Heart left ventricle (tissue), 16 donors: ENCODE measurements around the gene SAMM50. TPM values are rescaled to one million over a fixed set of nuclear protein-coding genes. Genes with fewer than 3 reads are reported as not detected.

Source experiments
- ATAC-seq, 4 donors: fragments of 200-7000 bp; cut with Tn5 transposase; one replicate each; pipeline ENCODE4 v1.9.1; 2020 to 2022; ENCODE audit warnings: moderate library complexity in 4 of 4, mild to moderate bottlenecking in 3 of 4, moderate number of reproducible peaks in 1 of 4
- DNase-seq, 5 donors: peaks; one replicate each; pipeline ENCODE4 v3.0.0-alpha.2; 2020
- H3K27ac ChIP-seq, 12 donors: fragments of 200-600 bp; sonication (generic) in 4 of 12; one replicate each; pipeline versions ENCODE4 v1.5.0 to v1.8.0; 2016 to 2022; ENCODE audit warnings: mild to moderate bottlenecking in 2 of 12
- H3K27me3 ChIP-seq, 9 donors: fragments of 200-600 bp; sonication (generic) in 2 of 9; one replicate each; pipeline versions ENCODE4 v1.5.1 to v1.8.0; 2016 to 2022; ENCODE audit warnings: mild to moderate bottlenecking in 3 of 9
- H3K36me3 ChIP-seq, 9 donors: fragments of 200-600 bp; sonication (generic) in 2 of 9; one replicate each; pipeline versions ENCODE4 v1.5.0 to v1.8.0; 2018 to 2022; ENCODE audit warnings: mild to moderate bottlenecking in 2 of 9
- H3K4me1 ChIP-seq, 12 donors: fragments of 200-600 bp; sonication (generic) in 4 of 12; one replicate each; pipeline versions ENCODE4 v1.5.0 to v1.8.0; 2016 to 2022; ENCODE audit warnings: mild to moderate bottlenecking in 3 of 12
- H3K4me3 ChIP-seq, 12 donors: fragments of 200-600 bp; sonication (generic) in 4 of 12; one replicate each; pipeline versions ENCODE4 v1.5.0 to v1.8.0; 2017 to 2022; ENCODE audit warnings: mild to moderate bottlenecking in 9 of 12, moderate library complexity in 4 of 12
- H3K9me3 ChIP-seq, 12 donors: fragments of 200-600 bp; sonication (generic) in 4 of 12; one replicate each; pipeline versions ENCODE4 v1.5.0 to v1.8.0; 2016 to 2022; ENCODE audit warnings: mild to moderate bottlenecking in 1 of 12
- CTCF ChIP-seq, 12 donors: fragments of 200-600 bp; sonication (generic) in 4 of 12; IDR thresholded peaks; one replicate each; pipeline versions ENCODE4 v1.5.0 to v1.8.0; 2018 to 2022; ENCODE audit warnings: antibody characterized with exemption in 12 of 12, mild to moderate bottlenecking in 5 of 12
- POLR2A ChIP-seq, 2 donors: fragments of 450-650 bp; IDR thresholded peaks; one replicate each; pipeline ENCODE4 v1.6.1; 2017; ENCODE audit warnings: antibody characterized with exemption in 2 of 2, mild to moderate bottlenecking in 2 of 2, moderate library complexity in 2 of 2
- WGBS, 4 donors: extraction: QIAGEN DNeasy Blood & Tissue Kit in 2 of 4; methylation state at CpG; one replicate each; pipeline versions ENCODE4 v1.1.5 to v1.1.7; 2013 to 2018; 5-methylcytosine and 5-hydroxymethylcytosine counted together
- intact Hi-C, 10 donors: fragments of 100-400 bp; cut with DNase I; formaldehyde crosslinking; loops; one replicate each; pipeline versions ENCODE4 v1.11.1 to v1.14.2; 2022
- polyA plus RNA-seq, 2 donors: library from polyadenylated mRNA; stranded (reverse); fragments of 200-250 nt; gene quantifications; one replicate each; pipeline ENCODE4 v1.2.3, GENCODE V29; 2013
- total RNA-seq, 9 donors: library from RNA; depleted of rRNA in 2 of 9; stranded (reverse); fragments of >200 nt in 2 of 9; fragmentation: NEBNext Ultra II Directional in 3 of 9; extraction: Animal tissue kit (Norgen Biotek cat#: 25700) in 3 of 9; gene quantifications; one replicate each; pipeline versions ENCODE4 v1.1.0 to v1.2.4, GENCODE V29; 2016 to 2023
- donor health status: ischemic (EF 13 %, LVEDD 7.1; RV severe dilation, severe dysfunction).
- donor health status: healthy with polysubstance abuse.
- donor health status: DM: no; HTN: yes; CAD: no.
- donor health status: DM: no; HTN: no; CAD: no.
- donor health status: ischemic (EF 25% LVEDD 6.9; RV normal size, moderate dysfunction).
- donor health status: ischemic (EF 25% LVEDD 5.7; RV mildly dilated, moderate dysfunction).
- donor health status: healthy.
- donor health status: DM: yes; HTN: yes; CAD: no.
- donor health status: ischemic (EF 35%, LVEDD 5.7; RV mildly dilated, moderate dysfunction).
- donor health status: nonischemic (EF 11% LVEDD 7.7; RV severe dilation, severe dysfunction).
- donor health status: DM: yes; HTN: yes; CAD: no.
- donor health status: PGD.
- donor health status: ischemic (EF 29% LVEDD 5.4; RV normal size, mild dysfunction).
- donor health status: nonischemic (EF 23%, LVEDD 6.1; RV moderate dilation, normal function).

SAMM50 gene
- total and polyA plus RNA-seq, 11 donors, result 32.5 to 74.8 (median 66.2) TPM

GRCh38 chr22:44026630-44027511, 71.6 kb downstream of the SAMM50 start:
- no peaks in the 10 kb centered on the region for H3K36me3 ChIP-seq
- peak overlapping the region; percentile 86 to 99 (median 97) for H3K27ac ChIP-seq
- H3K9me3 ChIP-seq, result no peaks in the 10 kb centered on the region
- H3K4me1 ChIP-seq, result peaks cover 20 to 95% (median 58%) of the 10 kb centered on the region in 12 donors
- H3K27me3 ChIP-seq, result no peaks in the 10 kb centered on the region
- intact Hi-C loops, result loop anchor here in 4 of 10 donors (5.0 kb wide), 3 partner anchors 40 to 55 kb away; no protein-coding TSS in a partner anchor
- DNase-seq (peak; percentile 85 to 90 (median 87)), ATAC-seq (peak; percentile 65 to 85 (median 72))
- no peak for TF ChIP-seq CTCF (IDR thresholded peaks at IDR 0.05)
- no peak for TF ChIP-seq POLR2A (IDR thresholded peaks at IDR 0.05)
- H3K4me3 ChIP-seq, result peak overlapping the region in 10 of 12 donors; percentile 54 to 92 (median 76)
- 45 to 64% (median 48%) methylated on average over 28 of the region's 28 CpGs for WGBS, 4 donors

- peak overlapping the region; percentile 65 to 99 (median 96) for H3K27ac ChIP-seq
- peaks cover 0 to 5% (median 0%) of the 10 kb centered on the region in 12 donors for H3K9me3 ChIP-seq
- H3K4me1 ChIP-seq, result peaks cover 20 to 95% (median 57%) of the 10 kb centered on the region in 12 donors
- no peaks in the 10 kb centered on the region for H3K27me3 ChIP-seq
- 79 to 85% (median 82%) methylated on average over 7 of the region's 7 CpGs for WGBS, 4 donors
- TF ChIP-seq POLR2A (IDR thresholded peaks at IDR 0.05) (no peak), CTCF (IDR thresholded peaks at IDR 0.05) (no peak)
- ATAC-seq (no peak), DNase-seq (no peak)
- intact Hi-C loops, result loop anchor here in 5 of 10 donors (2.0 to 5.0 kb wide), 4 partner anchors 39 to 54 kb away; no protein-coding TSS in a partner anchor
- no peaks in the 10 kb centered on the region for H3K36me3 ChIP-seq
- no peak overlapping the region for H3K4me3 ChIP-seq
Measured at GRCh38 chr22:44028091-44028490, 72.8 kb downstream of the SAMM50 start.

GRCh38 chr22:44029069-44029468, 73.8 kb downstream of the SAMM50 start:
- WGBS, 4 donors, result 76 to 94% (median 84%) methylated on average over 4 of the region's 4 CpGs
- DNase-seq (no peak), ATAC-seq (no peak)
- H3K27me3 ChIP-seq, result no peaks in the 10 kb centered on the region
- peaks cover 0 to 5% (median 0%) of the 10 kb centered on the region in 12 donors for H3K9me3 ChIP-seq
- peaks cover 20 to 94% (median 56%) of the 10 kb centered on the region in 12 donors for H3K4me1 ChIP-seq
- H3K4me3 ChIP-seq, result no peak overlapping the region
- TF ChIP-seq CTCF (IDR thresholded peaks at IDR 0.05), result no peak
- no peak for TF ChIP-seq POLR2A (IDR thresholded peaks at IDR 0.05)
- H3K36me3 ChIP-seq, result no peaks in the 10 kb centered on the region
- intact Hi-C loops, result loop anchor here in 5 of 10 donors (2.0 to 5.0 kb wide), 4 partner anchors 38 to 53 kb away; no protein-coding TSS in a partner anchor
- H3K27ac ChIP-seq, result peak overlapping the region in 11 of 12 donors; percentile 9 to 99 (median 91)

GRCh38 chr22:44030051-44030701, 74.9 kb downstream of the SAMM50 start:
- no peak for DNase-seq
- TF ChIP-seq POLR2A (IDR thresholded peaks at IDR 0.05) (no peak), CTCF (IDR thresholded peaks at IDR 0.05) (no peak)
- no peaks in the 10 kb centered on the region for H3K36me3 ChIP-seq
- H3K27me3 ChIP-seq, result no peaks in the 10 kb centered on the region
- H3K4me1 ChIP-seq, result peaks cover 20 to 85% (median 50%) of the 10 kb centered on the region in 12 donors
- intact Hi-C loops, result no loop called here
- no peak for ATAC-seq
- H3K27ac ChIP-seq, result peak overlapping the region; percentile 19 to 98 (median 78)
- peaks cover 0 to 5% (median 0%) of the 10 kb centered on the region in 12 donors for H3K9me3 ChIP-seq
- H3K4me3 ChIP-seq, result no peak overlapping the region
- 91 to 94% (median 93%) methylated on average over 16 to 18 of the region's 18 CpGs for WGBS, 4 donors
